Gastrocnemius medialis (tissue), 4 donors: ENCODE measurements around the gene OCLN.
"Not testable (repeated sequence)": the region's sequence is repeated elsewhere in the genome, so short reads cannot be mapped to it uniquely, and the experiment has no call there.

Experiments used
- POLR2A ChIP-seq, 2 donors: fragments of 450-650 bp; IDR thresholded peaks; one replicate each; pipeline ENCODE4 v1.6.1; 2017; ENCODE audit warnings: antibody characterized with exemption in 2 of 2, mild to moderate bottlenecking in 2 of 2, moderate library complexity in 2 of 2
- TF ChIP-seq, protein P1 (sequence below), 5 experiments: fragments of 450-650 bp in 3 of 5; fragments of 200-600 bp in 2 of 5; sonication (generic) in 2 of 5; IDR thresholded peaks in 4 of 5; conservative IDR thresholded peaks in 1 of 5; 1 replicate in 4 of 5; 2 replicates in 1 of 5; pipeline ENCODE4 v1.5.1; 2016 to 2019; ENCODE audit warnings: antibody characterized with exemption in 5 of 5, mild to moderate bottlenecking in 3 of 5, moderate library complexity in 3 of 5

DNA sequence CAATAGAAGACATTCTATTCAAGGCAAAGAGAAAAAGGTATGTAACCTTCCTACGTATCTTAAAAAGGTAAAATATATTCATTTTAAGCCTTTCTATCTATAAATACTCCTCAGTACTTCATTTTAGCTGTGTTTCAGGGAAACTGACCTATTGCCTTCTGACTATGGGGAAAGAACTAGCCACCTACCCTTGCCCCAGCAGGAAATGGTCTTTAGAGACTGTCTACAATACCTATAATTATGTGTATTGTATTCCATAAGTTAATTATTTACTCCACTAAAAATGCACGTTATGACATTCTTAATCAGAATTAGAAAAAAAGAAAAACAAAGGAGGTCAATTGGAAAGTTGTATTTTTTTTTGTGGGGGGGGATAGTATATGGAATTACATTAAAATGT, 73.6 kb downstream of the OCLN start:
- TF ChIP-seq POLR2A (IDR thresholded peaks at IDR 0.05) = not testable (repeated sequence)
- TF ChIP-seq, protein P1, sequence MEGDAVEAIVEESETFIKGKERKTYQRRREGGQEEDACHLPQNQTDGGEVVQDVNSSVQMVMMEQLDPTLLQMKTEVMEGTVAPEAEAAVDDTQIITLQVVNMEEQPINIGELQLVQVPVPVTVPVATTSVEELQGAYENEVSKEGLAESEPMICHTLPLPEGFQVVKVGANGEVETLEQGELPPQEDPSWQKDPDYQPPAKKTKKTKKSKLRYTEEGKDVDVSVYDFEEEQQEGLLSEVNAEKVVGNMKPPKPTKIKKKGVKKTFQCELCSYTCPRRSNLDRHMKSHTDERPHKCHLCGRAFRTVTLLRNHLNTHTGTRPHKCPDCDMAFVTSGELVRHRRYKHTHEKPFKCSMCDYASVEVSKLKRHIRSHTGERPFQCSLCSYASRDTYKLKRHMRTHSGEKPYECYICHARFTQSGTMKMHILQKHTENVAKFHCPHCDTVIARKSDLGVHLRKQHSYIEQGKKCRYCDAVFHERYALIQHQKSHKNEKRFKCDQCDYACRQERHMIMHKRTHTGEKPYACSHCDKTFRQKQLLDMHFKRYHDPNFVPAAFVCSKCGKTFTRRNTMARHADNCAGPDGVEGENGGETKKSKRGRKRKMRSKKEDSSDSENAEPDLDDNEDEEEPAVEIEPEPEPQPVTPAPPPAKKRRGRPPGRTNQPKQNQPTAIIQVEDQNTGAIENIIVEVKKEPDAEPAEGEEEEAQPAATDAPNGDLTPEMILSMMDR (IDR thresholded peaks at IDR 0.05 in 4 of 5, conservative IDR thresholded peaks at IDR 0.05 in 1 of 5) = not testable (repeated sequence)
